Measurements from ENCODE around the gene C1orf116. TPM values are rescaled to one million over a fixed set of nuclear protein-coding genes. Genes with fewer than 3 reads are reported as not detected.

C1orf116 gene
- total RNA-seq, 3 donors from 2014 or later (not counting 1 experiment from before 2014, with no cell fraction given): 0.21 to 0.39 (median 0.30) TPM

DNA sequence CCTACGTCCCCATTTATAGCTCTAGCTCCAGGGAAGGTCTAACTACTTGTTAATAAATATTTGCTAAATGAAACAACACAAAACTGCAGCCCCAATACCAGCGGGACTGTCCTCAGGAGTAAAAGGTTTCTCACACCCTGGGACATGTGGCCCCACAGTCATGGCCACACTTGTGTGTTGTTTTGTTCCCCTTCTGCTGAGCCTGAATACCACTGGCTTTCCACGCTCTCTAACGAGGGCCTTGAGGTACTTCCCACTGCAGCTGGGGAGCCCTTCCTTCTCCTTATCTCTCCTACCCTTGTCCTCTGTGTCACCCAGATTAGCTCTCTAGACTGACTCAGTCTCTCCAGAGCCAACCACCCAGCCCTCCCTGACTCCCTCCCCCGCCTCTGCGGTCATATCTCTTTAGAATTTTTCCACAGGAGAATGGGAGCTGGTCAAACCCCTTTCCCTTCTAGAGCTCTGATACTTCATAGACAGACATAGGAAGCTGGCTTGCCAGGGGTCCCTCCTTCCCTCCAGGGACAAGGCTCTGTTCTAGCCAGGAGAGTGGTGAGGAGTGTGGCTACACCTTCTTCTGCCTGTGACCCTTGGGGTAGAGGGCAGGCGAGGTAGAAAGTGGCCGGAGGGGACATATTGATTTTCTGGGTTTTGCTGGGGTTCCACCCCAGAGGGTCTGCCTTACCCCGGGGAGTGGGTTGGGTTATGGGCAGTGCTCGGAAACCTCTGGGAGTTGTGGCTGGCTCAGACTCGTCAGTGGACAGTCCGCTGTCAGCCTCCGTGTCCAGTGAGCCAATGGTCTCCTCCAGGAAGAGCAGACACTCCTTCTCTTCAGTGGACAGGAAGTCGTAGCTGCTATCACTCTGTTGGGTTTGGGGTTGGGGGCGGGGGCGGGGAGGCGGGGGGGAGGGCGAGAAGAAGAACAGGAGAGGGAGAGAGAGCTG, 8.1 kb downstream of the C1orf116 start:
- Mint-ChIP-seq H3K27me3 (ENCODE audit: low read depth in 2 of 2) (peaks cover 19 to 23% of the 10 kb centered on the region in 2 donors), H3K9me3 (no peaks in the 10 kb centered on the region), H3K36me3 (no peaks in the 10 kb centered on the region), H3K4me3 (no peak overlapping the region), H3K4me1 (no peaks in the 10 kb centered on the region), H3K27ac (no peak overlapping the region)
- WGBS (ENCODE audit: insufficient coverage): 62% methylated on average over 16 of the region's 18 CpGs
- ATAC-seq: peak in 1 of 3 donors; percentile 41
- Histone ChIP-seq H3K9me3 (ENCODE audit: control insufficient read depth, insufficient read depth, low read length) (no peaks in the 10 kb centered on the region), H3K36me3 (ENCODE audit: control insufficient read depth, insufficient read depth, low read length) (no peaks in the 10 kb centered on the region), H3K4me1 (ENCODE audit: control insufficient read depth, insufficient read depth, low read length) (no peaks in the 10 kb centered on the region), H3K4me3 (ENCODE audit: low read length) (no peak overlapping the region), H3K27ac (ENCODE audit: low read length) (no peak overlapping the region), H3K27me3 (ENCODE audit: control insufficient read depth, insufficient read depth, low read length) (no peaks in the 10 kb centered on the region)
- DNase-seq: no peak
- intact Hi-C loops (cut with micrococcal nuclease): no loop called here
- TF ChIP-seq, protein P1, sequence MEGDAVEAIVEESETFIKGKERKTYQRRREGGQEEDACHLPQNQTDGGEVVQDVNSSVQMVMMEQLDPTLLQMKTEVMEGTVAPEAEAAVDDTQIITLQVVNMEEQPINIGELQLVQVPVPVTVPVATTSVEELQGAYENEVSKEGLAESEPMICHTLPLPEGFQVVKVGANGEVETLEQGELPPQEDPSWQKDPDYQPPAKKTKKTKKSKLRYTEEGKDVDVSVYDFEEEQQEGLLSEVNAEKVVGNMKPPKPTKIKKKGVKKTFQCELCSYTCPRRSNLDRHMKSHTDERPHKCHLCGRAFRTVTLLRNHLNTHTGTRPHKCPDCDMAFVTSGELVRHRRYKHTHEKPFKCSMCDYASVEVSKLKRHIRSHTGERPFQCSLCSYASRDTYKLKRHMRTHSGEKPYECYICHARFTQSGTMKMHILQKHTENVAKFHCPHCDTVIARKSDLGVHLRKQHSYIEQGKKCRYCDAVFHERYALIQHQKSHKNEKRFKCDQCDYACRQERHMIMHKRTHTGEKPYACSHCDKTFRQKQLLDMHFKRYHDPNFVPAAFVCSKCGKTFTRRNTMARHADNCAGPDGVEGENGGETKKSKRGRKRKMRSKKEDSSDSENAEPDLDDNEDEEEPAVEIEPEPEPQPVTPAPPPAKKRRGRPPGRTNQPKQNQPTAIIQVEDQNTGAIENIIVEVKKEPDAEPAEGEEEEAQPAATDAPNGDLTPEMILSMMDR (IDR thresholded peaks at IDR 0.05): no peak

DNA sequence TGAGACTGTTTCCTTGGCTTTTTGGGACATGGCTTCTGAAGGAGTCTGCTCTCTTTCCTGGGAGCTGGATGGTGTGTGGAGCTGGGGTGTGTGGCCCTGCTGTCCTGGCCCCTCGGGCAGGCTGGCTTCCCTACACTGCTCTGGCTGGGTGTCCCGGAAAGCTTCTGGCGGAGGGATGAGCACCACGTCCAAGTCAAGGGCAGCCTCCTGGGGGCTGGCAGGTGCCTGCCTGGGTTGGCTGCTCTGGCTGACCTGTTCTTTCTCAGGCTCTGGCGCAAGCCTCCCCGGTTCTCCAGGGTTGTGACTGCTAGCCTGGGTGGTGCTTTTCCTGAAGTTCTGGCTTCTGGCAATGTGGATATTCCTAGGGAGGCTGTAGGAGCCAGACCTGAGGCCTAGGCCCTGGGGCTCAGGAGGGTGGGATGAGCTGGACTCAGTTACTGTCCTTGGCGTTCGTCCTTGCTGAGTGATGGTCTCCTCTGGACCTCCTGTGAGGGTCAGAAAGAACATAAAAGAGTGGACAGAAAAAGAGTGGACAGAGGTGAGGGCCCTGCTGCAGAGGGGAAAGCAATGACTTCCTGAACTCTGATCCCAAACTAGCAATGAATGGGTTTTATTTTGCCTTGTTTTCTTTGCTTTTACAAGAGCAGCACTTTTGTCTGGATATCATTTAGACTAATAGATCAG, 9.4 kb downstream of the C1orf116 start:
- Histone ChIP-seq H3K27me3 (ENCODE audit: control insufficient read depth, insufficient read depth, low read length) (no peaks in the 10 kb centered on the region), H3K4me1 (ENCODE audit: control insufficient read depth, insufficient read depth, low read length) (no peaks in the 10 kb centered on the region), H3K27ac (ENCODE audit: low read length) (no peak overlapping the region), H3K9me3 (ENCODE audit: control insufficient read depth, insufficient read depth, low read length) (no peaks in the 10 kb centered on the region), H3K36me3 (ENCODE audit: control insufficient read depth, insufficient read depth, low read length) (no peaks in the 10 kb centered on the region), H3K4me3 (ENCODE audit: low read length) (no peak overlapping the region)
- DNase-seq (no peak), ATAC-seq (no peak)
- no peaks in the 10 kb centered on the region for H3K4me1 Mint-ChIP-seq
- no peak overlapping the region for H3K27ac Mint-ChIP-seq
- WGBS (ENCODE audit: insufficient coverage): 90% methylated on average over 8 of the region's 8 CpGs
- H3K27me3 Mint-ChIP-seq (ENCODE audit: low read depth in 2 of 2): peaks cover 7 to 20% of the 10 kb centered on the region in 2 donors
- H3K9me3 Mint-ChIP-seq: no peaks in the 10 kb centered on the region
- H3K4me3 Mint-ChIP-seq: no peak overlapping the region
- intact Hi-C loops (cut with micrococcal nuclease): no loop called here
- H3K36me3 Mint-ChIP-seq: no peaks in the 10 kb centered on the region
- TF ChIP-seq, protein P1 (IDR thresholded peaks at IDR 0.05): no peak

DNA sequence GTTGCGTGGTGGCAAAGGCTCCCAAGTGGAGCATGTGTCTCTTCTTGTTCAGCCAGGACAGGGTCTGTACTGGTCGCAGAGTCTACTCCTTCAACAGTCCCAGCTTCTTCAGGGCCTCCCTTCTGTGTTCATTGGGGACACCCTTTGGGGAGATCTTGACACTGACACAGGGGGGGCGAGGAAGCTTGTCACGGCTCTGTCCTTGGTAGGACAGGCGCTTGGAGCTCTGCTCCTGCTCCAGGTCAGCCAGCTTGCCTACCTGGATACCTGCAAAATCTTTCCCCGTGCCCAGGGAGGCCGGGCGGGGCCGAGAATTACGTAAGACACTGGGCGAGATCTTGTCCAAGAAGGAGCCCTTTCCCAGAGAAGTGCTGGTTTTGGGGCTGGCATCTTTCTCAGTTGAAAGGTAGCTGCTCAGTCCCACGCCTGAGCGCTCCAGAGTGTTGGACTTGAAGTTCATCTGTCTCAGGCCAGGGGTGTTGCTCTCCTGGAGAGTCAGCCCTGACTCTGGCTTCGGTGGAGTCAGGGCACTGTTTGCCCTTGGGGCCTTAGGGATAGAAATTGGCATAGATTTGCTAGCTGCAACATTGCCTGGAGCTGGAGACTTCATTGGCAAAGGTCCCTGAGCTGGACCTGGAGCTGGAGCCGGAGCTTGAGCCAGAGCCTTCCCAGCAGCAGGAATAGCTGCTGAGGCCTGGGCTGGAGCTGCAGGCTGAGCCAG, 10.5 kb downstream of the C1orf116 start:
- no peaks in the 10 kb centered on the region for H3K4me1 ChIP-seq (ENCODE audit: control insufficient read depth, insufficient read depth, low read length)
- no peaks in the 10 kb centered on the region for H3K9me3 ChIP-seq (ENCODE audit: control insufficient read depth, insufficient read depth, low read length)
- Mint-ChIP-seq H3K27me3 (ENCODE audit: low read depth in 2 of 2) (peaks cover 6 to 18% of the 10 kb centered on the region in 2 donors), H3K27ac (no peak overlapping the region), H3K4me3 (no peak overlapping the region), H3K9me3 (no peaks in the 10 kb centered on the region), H3K4me1 (no peaks in the 10 kb centered on the region), H3K36me3 (no peaks in the 10 kb centered on the region)
- TF ChIP-seq, protein P1 (IDR thresholded peaks at IDR 0.05): no peak
- intact Hi-C loops (cut with micrococcal nuclease): no loop called here
- 89% methylated on average over 15 of the region's 15 CpGs for WGBS (ENCODE audit: insufficient coverage)
- no peak for ATAC-seq
- H3K27me3 ChIP-seq (ENCODE audit: control insufficient read depth, insufficient read depth, low read length): no peaks in the 10 kb centered on the region
- no peak overlapping the region for H3K4me3 ChIP-seq (ENCODE audit: low read length)
- DNase-seq: no peak
- no peak overlapping the region for H3K27ac ChIP-seq (ENCODE audit: low read length)
- no peaks in the 10 kb centered on the region for H3K36me3 ChIP-seq (ENCODE audit: control insufficient read depth, insufficient read depth, low read length)

Data from natural killer cell (primary cell).